Activated T-helper 1 cell treated with anti-CD3 and anti-CD28 coated beads, Interleukin-2, amount 50 U/mL, for 16 hours (primary cell): ENCODE results near the gene TSC22D4.
"Not testable (repeated sequence)": the region's sequence is repeated elsewhere in the genome, so short reads cannot be mapped to it uniquely, and the experiment has no call there.

Experiments
- DNase-seq, 2 donors: peaks; one replicate each; pipeline ENCODE4 v3.0.0-alpha.2; 2020; ENCODE audit warnings: low read depth in 1 of 2, low spot score in 1 of 2

The TSC22D4 gene

DNA sequence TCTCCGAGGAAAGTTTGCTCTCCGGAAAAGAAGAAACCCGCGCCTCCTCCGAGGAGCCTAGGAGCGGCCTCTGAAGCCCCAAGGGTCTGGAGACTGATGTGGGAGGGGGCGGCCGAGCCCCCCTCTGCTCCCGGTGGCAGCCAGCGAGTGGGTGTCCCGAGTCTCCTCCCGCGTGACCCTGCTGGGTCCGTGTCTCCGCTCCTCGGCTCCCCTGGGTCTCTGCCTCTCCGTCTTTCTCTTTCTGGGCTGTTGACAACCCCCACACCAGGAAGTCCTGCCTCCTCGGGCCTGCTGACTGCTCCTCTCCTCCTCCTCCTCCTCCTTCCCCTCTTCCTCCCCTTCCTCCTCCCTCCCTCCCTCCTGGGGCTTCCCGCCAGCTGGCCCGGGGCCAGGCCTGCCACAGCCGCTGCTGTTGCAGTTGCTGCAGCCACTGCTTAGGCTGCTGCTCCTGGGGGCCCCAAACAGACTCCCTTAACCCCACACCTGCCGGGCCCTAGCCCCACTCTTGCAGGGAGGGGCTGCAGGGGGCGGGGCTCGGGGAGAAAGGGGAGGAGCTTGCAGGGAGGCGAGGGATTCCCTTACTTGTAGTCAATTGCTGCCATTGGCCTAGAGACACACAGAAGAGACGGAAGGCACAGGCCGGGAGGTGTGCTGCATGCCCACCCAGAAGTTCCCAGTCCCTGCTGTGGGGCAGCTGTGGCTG, at the start of gene TSC22D4:
Gene TSC22D4, minus strand, starts transcription at position 257 of the 703 bp plus-strand sequence. CDS start 1,176 bp downstream, outside the sequence.
- DNase-seq, result peak; percentile 86 to 88

DNA sequence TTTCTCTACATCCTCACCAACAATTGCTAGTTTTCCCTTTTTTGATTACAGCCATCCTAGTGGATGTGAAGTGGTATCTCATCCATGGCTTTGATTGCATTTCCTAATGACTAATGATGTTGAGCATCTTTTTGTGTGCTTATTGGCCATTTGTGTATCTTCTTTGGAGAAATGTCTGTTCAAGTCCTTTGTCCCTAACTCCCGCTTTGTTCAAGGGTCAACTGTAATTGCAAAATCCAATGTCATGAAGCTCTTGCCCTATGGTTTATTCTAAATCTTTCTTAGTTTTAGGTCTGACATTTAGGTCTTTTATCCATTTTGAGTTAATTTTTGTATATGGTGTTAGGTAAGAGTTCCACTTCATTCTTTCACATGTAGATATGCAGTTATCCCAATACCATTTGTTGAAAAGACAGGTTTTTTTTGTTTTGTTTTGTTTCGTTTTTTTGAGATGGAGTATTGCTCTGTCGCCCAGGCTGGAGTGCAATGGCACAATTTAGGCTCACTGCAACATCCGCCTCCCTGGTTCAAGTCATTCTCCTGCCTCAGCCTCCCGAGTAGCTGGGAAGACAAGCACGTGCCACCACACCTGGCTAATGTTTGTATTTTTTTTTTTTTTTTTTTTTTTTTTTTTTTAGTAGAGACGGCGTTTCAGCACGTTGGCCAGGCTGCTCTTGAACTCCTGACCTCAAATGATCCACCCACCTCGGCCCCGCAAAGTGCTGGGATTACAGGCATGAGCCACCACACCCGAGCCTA, 49.3 kb upstream of the TSC22D4 start:
- DNase-seq, result not testable (repeated sequence)

DNA sequence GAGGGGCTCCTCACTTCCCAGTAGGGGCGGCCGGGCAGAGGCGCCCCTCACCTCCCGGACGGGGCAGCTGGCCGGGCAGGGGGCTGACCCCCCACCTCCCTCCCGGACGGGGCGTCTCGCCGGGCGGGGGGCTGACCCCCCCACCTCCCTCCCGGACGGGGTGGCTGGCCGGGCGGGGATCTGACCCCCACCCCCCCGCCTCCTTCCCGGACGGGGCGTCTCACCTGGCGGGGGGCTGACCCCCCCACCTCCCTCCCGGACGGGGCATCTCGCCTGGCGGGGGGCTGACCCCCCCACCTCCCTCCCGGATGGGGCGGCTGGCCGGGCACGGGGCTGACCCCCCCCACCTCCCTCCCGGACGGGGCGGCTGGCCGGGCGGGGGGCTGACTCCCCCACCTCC, 44.2 kb upstream of the TSC22D4 start:
- DNase-seq, result not testable (repeated sequence)

DNA sequence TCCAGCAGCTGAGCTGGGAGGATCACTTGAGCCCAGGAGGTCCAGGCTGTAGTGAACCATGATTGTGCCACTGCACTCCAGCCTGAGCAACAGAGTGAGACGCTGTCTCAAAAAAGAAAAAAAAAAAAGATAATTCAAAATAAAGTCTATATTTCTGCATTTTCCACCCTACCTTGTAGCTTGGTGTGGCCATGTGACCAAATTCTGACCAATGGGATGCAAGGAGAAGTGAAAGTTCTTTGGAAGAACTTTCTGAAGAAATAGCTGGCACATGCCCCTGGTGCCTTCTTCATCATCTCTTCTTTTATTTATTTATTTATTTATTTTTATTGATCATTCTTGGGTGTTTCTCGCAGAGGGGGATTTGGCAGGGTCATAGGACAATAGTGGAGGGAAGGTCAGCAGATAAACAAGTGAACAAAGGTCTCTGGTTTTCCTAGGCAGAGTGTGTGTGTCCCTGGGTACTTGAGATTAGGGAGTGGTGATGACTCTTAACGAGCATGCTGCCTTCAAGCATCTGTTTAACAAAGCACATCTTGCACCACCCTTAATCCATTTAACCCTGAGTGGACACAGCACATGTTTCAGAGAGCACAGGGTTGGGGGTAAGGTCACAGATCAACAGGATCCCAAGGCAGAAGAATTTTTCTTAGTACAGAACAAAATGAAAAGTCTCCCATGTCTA, 43.0 kb upstream of the TSC22D4 start:
- not testable (repeated sequence) for DNase-seq

DNA sequence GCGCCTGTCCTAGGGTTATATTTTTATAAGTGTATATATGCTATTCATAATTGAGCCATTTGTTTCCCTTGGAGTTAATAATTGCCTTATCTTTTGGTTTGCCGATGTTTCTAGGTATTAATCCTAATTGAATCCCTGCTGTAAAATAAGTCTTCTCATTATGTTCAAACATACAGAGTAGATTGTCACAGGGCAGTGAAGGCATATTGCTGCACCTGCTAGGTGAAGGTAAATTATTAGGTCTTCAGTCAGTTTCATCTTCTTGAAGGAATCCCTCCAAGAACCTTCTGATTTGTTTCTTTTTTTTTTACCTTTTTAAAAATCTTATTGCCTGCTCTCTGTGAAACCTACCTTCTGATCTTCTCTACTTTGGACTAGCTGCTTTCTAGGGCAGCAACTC, 42.1 kb upstream of the TSC22D4 start:
- DNase-seq, result no peak

DNA sequence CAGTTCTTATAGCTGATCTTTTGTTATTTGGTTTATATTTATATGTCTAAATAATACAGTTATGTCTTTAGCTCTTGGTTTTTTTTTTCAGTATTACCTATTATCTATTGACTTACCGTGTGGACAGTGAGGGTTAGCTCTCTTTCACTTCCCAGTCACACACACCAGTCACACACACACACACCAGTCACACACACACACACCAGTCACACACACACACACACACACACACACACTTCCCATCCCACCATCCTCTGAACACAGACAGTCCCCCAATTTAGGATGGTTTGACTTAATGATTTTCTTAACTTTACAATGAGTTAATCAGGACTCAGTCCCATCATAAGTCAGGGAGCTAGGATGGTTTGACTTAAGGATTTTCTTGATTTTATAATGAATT, 41.1 kb upstream of the TSC22D4 start:
- DNase-seq, result no peak

DNA sequence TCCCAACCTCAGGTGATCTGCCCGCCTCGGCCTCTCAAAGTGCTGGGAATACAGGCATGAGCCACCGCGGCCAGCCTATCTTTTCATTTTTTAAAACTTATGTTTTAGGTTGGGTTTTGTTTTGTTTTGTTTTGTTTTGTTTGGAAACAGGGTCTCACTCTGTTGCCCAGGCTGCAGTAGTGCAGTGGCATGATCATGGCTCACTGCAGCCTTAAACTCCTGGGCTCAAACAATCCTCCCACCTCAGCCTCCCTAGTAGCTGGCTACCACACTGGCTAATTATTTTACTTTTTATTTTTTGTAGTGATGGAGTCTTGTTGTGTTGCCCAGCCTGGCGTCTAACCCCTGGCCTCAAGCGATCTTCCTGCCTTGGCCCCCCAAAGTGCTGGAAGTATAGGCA, 40.6 kb upstream of the TSC22D4 start:
- DNase-seq, result no peak

DNA sequence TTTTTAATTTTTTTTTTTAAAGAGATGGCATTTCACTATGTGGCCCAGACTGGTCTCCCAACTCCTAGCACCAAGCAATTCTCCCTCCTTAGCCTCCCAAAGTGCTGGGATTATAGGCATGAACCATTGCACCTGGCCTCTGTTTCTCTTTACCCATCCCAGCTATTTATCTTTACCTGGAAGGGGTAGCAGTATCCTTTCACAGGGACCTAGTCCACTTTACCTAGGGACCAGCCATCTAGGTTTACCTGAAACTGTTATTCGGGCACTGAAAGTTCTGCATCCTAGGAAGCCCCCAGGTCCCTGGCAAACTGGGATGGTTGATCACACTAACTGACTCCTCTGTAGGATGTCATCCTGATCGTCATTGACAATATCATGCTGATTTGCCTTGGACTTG, 38.3 kb upstream of the TSC22D4 start:
- DNase-seq, result no peak

DNA sequence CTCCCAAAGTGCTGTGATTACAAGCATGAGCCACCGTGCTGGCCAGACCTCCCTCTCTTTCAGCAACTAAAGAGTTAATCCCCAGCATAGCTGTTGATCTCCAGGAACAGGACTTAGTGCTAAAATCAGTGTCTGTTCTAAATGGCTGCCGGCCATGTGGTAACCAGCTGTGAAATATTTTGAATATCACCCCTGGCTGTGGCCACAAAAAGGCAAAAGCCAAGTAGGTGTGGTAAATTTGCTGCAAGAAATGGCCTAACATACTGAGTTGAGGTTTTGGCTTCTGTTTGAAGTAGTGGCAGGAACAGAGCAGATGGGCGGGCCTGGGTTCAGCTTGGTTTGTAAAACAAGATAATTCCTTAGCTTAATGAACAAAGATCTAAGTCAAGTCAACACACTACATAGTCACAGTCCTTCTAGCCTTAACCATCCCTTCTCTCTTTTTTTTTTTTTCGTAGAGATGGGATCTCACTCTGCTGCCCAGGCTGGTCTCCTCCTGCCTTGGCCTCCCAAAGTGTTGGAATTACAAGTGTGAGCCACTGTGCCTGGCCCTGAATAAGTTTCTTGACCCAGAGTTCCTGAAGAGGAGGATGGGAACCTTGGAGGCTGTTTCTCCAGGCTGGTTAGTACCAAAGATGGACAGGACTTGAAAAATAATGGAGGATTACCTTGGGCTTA, 37.3 kb upstream of the TSC22D4 start:
- peak in 1 of 2 donors; percentile 26 for DNase-seq

DNA sequence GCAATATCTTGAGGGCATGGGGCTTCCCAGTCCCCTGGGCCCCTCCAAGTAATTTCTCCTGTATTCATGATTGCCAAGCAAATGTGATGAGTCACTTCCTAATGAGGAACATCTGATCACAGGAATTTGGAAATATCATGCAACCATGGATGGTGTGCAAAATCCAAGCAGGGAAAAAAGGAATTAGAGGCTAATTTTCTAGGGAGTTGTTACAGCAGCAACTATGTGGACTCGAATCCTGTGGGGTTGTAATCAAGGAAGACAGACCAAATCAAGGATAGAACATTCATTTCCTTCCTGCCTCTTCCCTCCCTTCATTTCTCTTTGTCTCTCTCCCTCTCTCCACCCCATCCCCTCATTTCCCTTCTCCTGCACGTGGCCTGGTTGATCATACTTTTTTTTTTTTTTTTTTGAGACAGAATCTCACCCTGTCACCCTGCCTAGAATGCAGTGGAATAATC, 36.1 kb upstream of the TSC22D4 start:
- no peak for DNase-seq

DNA sequence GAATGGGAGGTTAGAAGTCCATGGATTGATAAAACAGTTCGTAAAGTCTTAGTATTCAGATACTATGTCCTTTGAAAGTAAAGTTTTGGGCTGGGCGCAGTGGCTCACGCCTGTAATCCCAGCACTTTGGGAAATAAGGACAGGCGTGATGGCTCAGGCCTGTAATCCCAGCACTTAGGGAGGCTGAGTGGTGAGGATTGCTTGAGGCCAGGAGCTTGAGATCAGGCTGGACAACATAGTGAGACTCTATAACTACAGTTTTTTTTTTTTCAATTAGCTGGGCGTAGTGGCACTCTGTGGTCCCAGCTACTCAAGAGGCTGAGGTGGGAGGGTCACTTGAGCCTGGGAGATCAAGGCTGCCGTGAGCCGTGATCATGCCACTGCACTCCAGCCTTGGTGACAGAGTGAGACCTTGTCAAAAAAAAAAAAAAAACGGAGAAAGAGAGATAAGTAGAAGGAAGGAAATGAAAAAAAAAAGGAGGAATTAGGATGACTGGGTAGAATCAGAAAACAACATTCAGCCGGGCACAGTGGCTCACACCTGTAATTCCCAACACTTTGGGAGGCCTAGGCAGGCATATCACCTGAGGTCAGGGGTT, 34.3 kb upstream of the TSC22D4 start:
- DNase-seq, result no peak

DNA sequence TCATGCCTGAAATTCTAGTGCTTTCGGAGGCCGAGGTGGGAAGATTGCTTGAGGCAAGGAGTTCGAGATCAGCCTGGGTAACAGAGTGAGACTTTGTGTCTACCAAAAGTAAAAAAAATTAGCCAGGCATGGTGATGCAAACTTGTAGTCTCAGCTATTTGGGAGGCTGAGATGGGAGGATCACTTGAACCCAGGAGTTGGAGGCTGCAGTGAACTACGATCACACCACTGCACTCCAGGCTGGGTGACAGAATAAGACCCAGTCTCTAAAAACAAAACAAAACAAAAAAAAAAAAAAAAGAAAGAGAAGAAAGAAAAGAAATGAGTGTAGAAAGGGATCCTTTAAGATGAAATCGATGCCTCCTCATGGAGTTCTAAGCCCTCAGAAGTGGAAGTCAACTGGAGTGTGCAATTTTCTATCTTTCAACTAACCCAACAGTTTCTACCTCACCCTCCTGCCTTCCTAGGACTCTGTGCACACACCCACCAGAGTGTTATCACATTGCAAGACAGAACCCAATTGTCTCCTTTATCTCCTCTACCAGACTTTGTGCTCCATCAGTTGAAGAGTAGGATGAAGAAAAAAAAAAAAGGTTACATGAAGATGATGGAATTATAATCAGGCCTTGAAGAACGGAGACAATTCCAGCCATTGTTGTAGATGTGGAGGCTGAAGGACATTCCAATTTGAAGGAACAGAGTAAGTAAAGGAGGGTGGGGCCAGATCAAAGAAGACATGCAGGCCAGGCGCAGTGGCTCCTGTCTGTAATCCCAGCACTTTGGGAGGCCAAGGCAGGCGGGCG, 31.6 kb upstream of the TSC22D4 start:
- no peak for DNase-seq

DNA sequence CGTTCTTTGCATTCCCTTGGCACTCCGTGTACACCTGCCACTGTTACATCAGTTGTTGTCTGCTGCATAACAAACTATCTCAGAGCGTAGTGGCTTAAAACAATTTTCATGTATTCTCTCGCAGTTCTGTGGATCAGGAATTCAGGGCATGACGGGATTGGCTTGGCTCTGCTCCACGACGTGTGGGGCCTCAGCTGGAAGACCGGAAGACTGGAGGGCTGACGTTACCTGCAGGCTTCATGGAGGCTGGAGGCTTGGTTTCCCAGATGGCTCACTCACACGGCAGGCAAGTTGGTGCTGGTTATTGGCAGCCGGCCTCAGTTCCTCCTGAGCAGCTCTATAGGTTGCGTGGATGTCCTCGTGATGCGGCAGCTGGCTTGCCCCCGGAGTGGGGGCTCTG, 30.2 kb upstream of the TSC22D4 start:
- no peak for DNase-seq

DNA sequence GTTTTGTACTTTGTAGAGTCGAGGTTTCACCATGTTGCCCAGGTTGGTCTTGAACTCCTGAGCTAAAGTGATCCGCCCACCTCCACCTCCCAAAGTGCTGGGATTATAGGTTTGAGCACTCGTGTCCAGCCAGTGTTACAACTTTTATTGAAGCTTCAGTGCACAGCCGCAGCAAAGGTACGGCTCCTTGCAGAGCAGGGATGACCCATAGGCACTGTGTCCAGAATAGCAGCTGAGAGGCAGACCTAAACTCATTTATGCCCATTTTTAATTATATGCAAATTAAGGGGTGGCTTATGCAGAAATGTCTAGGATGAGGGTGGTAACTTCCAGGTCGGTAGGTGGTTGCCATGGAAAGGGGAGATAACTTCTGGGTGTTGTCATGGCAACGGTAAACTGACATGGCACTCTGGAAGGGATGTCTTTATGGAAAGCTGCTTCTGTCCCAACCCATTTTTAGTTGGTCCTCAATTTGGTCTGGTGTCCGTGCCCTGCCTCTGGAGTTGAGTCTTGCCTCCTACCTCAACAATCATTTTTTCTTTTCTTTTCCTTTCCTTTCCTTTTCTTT, 27.4 kb upstream of the TSC22D4 start:
- DNase-seq, result no peak

DNA sequence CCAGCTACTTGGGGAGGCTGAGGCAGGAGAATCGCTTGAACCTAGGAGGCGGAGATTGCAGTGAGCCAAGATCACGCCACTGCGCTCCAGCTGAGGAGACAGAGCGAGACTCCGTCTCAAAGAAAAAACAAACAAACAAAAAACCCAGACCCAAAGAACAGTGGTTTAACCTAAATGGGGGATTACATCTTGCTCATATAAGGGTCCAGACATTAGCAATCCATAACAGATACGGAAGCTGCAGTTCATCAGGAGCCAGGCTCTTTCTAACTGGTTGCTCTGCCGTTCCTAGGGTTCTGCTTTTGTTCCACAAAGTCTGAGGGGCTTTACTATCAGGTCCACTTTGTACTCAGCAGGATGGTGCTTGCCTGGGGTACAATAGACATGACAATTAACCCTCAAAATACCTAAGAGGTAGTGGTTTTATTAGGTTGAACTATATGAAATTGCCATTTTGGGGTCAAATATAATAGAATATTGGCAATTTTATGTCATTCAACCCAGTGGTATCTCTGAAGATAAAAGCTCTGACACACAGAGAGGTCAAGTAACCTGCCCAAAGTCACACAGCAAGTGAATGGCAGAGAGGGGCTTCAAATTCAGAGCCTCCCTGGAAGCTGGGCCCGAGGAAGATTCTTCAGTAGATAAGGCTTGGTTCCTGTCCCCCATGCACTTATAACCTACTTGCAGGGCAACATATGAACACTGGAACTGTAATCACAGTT, 26.0 kb upstream of the TSC22D4 start:
- no peak for DNase-seq

DNA sequence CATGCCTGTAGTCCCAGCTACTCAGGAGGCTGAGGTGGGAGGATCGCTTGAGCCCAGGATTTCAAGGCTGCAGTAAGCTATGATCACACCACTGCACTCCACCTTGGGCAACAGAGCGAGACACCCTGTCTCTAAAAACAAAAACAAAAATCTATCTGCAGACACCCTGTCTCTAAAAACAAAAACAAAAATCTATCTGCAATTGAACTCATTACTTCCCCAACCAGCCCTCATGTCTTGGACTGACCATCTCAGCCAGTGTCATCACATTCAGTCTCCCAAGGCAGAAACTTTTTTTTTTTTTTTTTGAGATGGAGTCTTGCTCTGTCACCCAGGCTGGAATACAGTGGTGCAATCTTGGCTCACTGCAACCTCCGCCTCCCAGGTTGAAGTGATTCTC, 25.0 kb upstream of the TSC22D4 start:
- DNase-seq, result not testable (repeated sequence)

DNA sequence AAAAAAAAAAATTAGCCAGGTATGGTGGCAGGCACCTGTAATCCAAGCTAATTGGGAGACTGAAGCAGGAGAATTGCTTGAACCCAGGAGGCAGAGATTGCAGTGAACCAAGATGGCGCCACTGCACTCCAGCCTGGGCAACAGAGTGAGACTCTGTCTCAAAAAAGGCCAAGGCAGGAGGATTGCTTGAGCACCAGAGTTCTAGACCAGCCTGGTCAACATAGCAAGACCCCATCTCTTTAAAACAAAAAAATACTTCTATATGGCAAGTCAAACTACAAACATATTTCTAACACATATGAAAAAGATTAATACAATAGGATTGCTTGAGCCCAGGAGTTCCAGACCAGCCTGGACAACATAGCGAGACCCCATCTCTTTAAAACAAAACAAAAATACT, 21.7 kb upstream of the TSC22D4 start:
- not testable (repeated sequence) for DNase-seq

DNA sequence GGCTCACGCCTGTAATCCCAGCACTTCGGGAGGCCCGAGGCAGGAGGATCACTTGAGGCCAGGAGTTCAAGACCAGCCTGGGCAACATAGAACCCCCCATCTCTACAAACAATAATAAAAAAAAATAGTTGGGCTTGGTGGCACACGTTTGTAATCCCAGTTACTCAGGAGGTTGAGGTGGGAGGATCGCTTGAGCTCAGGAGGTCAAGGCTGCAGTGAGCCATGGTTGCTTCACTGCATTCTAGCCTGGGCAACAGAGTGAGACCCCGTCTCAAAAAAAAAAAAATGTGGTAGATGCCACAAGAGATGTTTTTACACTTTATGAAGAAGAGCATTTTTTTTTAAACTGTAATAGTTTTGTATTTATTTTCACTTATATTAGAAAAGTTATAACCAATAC, 17.5 kb upstream of the TSC22D4 start:
- no peak for DNase-seq
